GM12878 (cell line): ENCODE data around the gene MAD1L1. TPM values are rescaled to one million over a fixed set of nuclear protein-coding genes. Genes with fewer than 3 reads are reported as not detected.

ENCODE experiments used
- ATAC-seq: fragments of 200-7000 bp; cut with Tn5 transposase; 3 replicates; pipeline ENCODE4 v1.9.1; 2020; ENCODE audit warnings: mild to moderate bottlenecking, moderate library complexity
- BruUV-seq: library from RNA; stranded (reverse); fragments of 400-500 nt; replicated peaks from 2 replicates; lab custom pipeline; 2021; lab: Mats Ljungman, UMichigan
- CTCF ChIA-PET: fragments of 300-600 bp; sonication (Branson Sonifier 250); formaldehyde crosslinking; extraction: SDS; loops from one replicate; lab custom pipeline; 2021; ENCODE audit warnings: inconsistent platforms; lab: Yijun Ruan, JAX
- POLR2A ChIA-PET: fragments of 350-600 bp; formaldehyde crosslinking; extraction: SDS; loops from one replicate; lab custom pipeline; 2021; ENCODE audit warnings: inconsistent platforms; lab: Charles Lee
- RAD21 ChIA-PET: fragments of 300-600 bp; sonication (Branson Sonifier 250); formaldehyde crosslinking; loops from one replicate; lab custom pipeline; 2023; ENCODE audit warnings: antibody characterized with exemption; ENCODE audit not compliant: unreplicated experiment; lab: Charles Lee
- SMC1A ChIA-PET: fragments of 300-600 bp; sonication (Branson Sonifier 250); formaldehyde crosslinking; loops from one replicate; lab custom pipeline; 2023; ENCODE audit not compliant: unreplicated experiment, uncharacterized antibody; lab: Charles Lee
- DNase-seq: peaks from one replicate; pipeline ENCODE4 v3.0.0-alpha.2; 2011; ENCODE audit warnings: low read depth, low spot score
- FAIRE-seq: peaks from 3 replicates; lab custom pipeline; 2011; peaks lifted over from hg19 to GRCh38; lab: Jason Lieb, UNC
- H2AFZ ChIP-seq: 2 replicates; pipeline ENCODE4 v1.6.0; 2011; ENCODE audit warnings: low read depth, low read length, control low read depth; ENCODE audit not compliant: control insufficient read depth
- H3K27ac ChIP-seq: 2 replicates; pipeline ENCODE4 v1.5.1; 2011; ENCODE audit warnings: control low read depth; ENCODE audit not compliant: control insufficient read depth, insufficient read depth
- H3K27me3 ChIP-seq, 2 experiments: replicated peaks in 1 of 2; 2 replicates each; pipeline versions ENCODE4 v1.6.0 to v1.6.1; 2011; ENCODE audit warnings: low read length in 1 of 2; ENCODE audit not compliant: control insufficient read depth in 2 of 2, insufficient read depth in 2 of 2
- H3K36me3 ChIP-seq, 2 experiments: 2 replicates each; pipeline ENCODE4 v1.5.1; 2011; ENCODE audit warnings: low read length in 1 of 2; ENCODE audit not compliant: control insufficient read depth in 2 of 2, insufficient read depth in 2 of 2
- H3K4me1 ChIP-seq: 2 replicates; pipeline ENCODE4 v1.6.1; 2011; ENCODE audit warnings: mild to moderate bottlenecking, low read length, moderate library complexity, mixed read lengths; ENCODE audit not compliant: control insufficient read depth, insufficient read depth
- H3K4me2 ChIP-seq: 2 replicates; pipeline ENCODE4 v1.6.0; 2011; ENCODE audit warnings: control low read depth; ENCODE audit not compliant: control insufficient read depth, insufficient read depth
- H3K4me3 ChIP-seq: fragments of 200-600 bp; sonication (generic); 2 replicates; pipeline ENCODE4 v1.5.1; 2016
- H3K79me2 ChIP-seq: 2 replicates; pipeline ENCODE4 v1.6.0; 2011; ENCODE audit warnings: low read length; ENCODE audit not compliant: control insufficient read depth, insufficient read depth
- H3K9ac ChIP-seq: 2 replicates; pipeline ENCODE4 v1.8.0; 2011; ENCODE audit warnings: low read length, control low read depth, mixed read lengths; ENCODE audit not compliant: control insufficient read depth, insufficient read depth
- H3K9me3 ChIP-seq: replicated peaks from 3 replicates; pipeline ENCODE4 v1.5.1; 2011; ENCODE audit warnings: mild to moderate bottlenecking, low read length; ENCODE audit not compliant: control insufficient read depth, insufficient read depth
- H4K20me1 ChIP-seq: 2 replicates; pipeline ENCODE4 v1.6.0; 2011; ENCODE audit not compliant: control insufficient read depth, insufficient read depth
- BCL11A ChIP-seq: IDR thresholded peaks from 2 replicates; pipeline ENCODE4 v1.6.1; 2011; ENCODE audit warnings: low read depth, low read length
- CBX5 ChIP-seq: sonication (generic); IDR thresholded peaks from 2 replicates; pipeline ENCODE4 v1.6.1; 2016; ENCODE audit warnings: low read depth, moderate library complexity, mild to moderate bottlenecking, inconsistent platforms
- CEBPB ChIP-seq, 2 experiments: fragments of 150-350 bp in 1 of 2; IDR thresholded peaks; 2 replicates each; pipeline ENCODE4 v1.6.1; 2012 to 2014; ENCODE audit warnings: low read depth in 2 of 2, low read length in 2 of 2, borderline replicate concordance in 1 of 2, inconsistent platforms in 1 of 2
- DPF2 ChIP-seq: fragments of 450-650 bp; IDR thresholded peaks from 2 replicates; pipeline ENCODE4 v1.6.1; 2017; ENCODE audit warnings: mild to moderate bottlenecking
- IKZF2 ChIP-seq, 2 experiments: fragments of 450-650 bp; IDR thresholded peaks; 2 replicates each; pipeline ENCODE4 v1.6.1; 2017; ENCODE audit warnings: mild to moderate bottlenecking in 2 of 2, moderate library complexity in 2 of 2
- MYC ChIP-seq: IDR thresholded peaks from 2 replicates; pipeline ENCODE4 v1.6.1; 2011; ENCODE audit warnings: mild to moderate bottlenecking, low read length, moderate library complexity, inconsistent platforms; ENCODE audit not compliant: insufficient read depth, insufficient replicate concordance, insufficient read length, severe bottlenecking
- PML ChIP-seq: IDR thresholded peaks from 2 replicates; pipeline ENCODE4 v1.6.1; 2012; ENCODE audit warnings: low read length, inconsistent platforms
- ZBTB11 ChIP-seq: fragments of 450-650 bp; formaldehyde crosslinking; IDR thresholded peaks from 2 replicates; pipeline ENCODE4 v1.5.0; 2022; ENCODE audit warnings: mild to moderate bottlenecking, missing genetic modification characterization
- WGBS: methylation state at CpG from one replicate; pipeline ENCODE4 v1.1.6; 2016; ENCODE audit warnings: low lambda C conversion rate; ENCODE audit not compliant: insufficient replicate concordance, insufficient coverage; ENCODE audit errors: missing lambda C conversion rate; 5-methylcytosine and 5-hydroxymethylcytosine counted together
- in situ Hi-C: fragments of 300-500 bp; cut with MboI; formaldehyde crosslinking; loops from 9 replicates; pipeline ENCODE4 v1.14.3; 2018; ENCODE audit warnings: mixed read lengths
- intact Hi-C: fragments of 100-400 bp; cut with micrococcal nuclease; formaldehyde crosslinking; loops from one replicate; pipeline ENCODE4 v1.14.2; 2022; ENCODE audit not compliant: unreplicated experiment
- polyA plus RNA-seq, 11 experiments: library from polyadenylated mRNA; depleted of rRNA in 4 of 11; unstranded in 6 of 11; stranded (reverse) in 5 of 11; fragments of >200 nt; fragmentation: Nextera tagmentation in 4 of 11; fragmentation: Illumina TruSeq in 1 of 11; extraction: Ambion mirVana in 4 of 11; extraction: Trizol in 1 of 11; gene quantifications; 1 replicate in 1 of 11; 2 replicates in 10 of 11; pipeline versions ENCODE4 v1.2.1 to v1.2.3, GENCODE V29; 2011 to 2016; ENCODE audit warnings: inconsistent platforms in 2 of 11, missing spikeins in 2 of 11, low read depth in 1 of 11
- total RNA-seq, 4 experiments: library from RNA; depleted of rRNA in 3 of 4; stranded (reverse); fragments of >200 nt in 3 of 4; fragmentation: Illumina TruSeq in 1 of 4; extraction: Trizol in 1 of 4; gene quantifications; 2 replicates each; pipeline versions ENCODE4 v1.2.1 to v1.2.3, GENCODE V29; 2013 to 2021
- TF ChIP-seq, protein P1 (sequence below): fragments of 450-650 bp; IDR thresholded peaks from 2 replicates; pipeline ENCODE4 v1.6.1; 2017; ENCODE audit warnings: mild to moderate bottlenecking, moderate library complexity

MAD1L1 gene
- total and polyA plus RNA-seq, 10 of the 15 experiments (the other 5 are each of a cell fraction or from before 2014, with no cell fraction given): 2.2 to 76.8 (median 38.3) TPM

DNA sequence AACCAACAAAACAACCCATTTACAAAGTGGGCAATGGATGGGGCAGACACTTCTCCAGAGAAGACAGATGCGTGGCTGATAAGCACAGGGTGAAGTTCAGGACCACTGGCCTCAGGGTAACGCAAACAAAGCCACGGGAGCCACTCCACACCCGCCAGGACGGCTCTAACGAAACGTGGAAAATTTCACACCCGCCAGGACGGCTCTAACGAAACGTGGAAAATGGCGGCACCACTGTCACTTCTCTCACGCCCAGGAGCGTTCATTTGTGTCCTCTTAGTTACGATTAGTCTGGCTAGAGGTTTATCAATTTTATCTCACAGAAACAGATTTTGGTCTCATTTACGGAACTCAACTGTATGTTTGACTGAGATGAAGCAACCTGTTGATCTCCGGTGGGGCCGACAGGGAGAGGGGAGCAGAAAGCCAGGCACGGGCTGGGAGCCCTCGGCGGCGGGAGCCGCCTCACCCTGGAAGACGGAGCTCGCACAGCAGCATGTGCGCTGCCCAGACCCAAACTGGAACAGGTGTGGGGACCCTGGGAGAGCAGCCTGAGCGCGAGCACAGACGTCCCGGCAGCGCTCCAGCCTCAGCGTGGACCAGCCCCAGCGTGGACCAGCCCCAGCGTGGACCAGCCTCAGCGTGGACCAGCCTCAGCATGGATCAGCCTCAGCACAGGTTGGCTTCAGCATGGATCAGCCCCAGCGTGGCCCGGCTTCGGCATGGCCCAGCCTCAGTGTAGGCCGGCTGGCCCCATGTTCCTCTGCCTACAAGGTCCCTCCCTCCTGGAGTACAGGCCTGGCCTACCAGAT lies 243.5 kb downstream of the MAD1L1 start (continued):
- TF ChIP-seq, protein P1, sequence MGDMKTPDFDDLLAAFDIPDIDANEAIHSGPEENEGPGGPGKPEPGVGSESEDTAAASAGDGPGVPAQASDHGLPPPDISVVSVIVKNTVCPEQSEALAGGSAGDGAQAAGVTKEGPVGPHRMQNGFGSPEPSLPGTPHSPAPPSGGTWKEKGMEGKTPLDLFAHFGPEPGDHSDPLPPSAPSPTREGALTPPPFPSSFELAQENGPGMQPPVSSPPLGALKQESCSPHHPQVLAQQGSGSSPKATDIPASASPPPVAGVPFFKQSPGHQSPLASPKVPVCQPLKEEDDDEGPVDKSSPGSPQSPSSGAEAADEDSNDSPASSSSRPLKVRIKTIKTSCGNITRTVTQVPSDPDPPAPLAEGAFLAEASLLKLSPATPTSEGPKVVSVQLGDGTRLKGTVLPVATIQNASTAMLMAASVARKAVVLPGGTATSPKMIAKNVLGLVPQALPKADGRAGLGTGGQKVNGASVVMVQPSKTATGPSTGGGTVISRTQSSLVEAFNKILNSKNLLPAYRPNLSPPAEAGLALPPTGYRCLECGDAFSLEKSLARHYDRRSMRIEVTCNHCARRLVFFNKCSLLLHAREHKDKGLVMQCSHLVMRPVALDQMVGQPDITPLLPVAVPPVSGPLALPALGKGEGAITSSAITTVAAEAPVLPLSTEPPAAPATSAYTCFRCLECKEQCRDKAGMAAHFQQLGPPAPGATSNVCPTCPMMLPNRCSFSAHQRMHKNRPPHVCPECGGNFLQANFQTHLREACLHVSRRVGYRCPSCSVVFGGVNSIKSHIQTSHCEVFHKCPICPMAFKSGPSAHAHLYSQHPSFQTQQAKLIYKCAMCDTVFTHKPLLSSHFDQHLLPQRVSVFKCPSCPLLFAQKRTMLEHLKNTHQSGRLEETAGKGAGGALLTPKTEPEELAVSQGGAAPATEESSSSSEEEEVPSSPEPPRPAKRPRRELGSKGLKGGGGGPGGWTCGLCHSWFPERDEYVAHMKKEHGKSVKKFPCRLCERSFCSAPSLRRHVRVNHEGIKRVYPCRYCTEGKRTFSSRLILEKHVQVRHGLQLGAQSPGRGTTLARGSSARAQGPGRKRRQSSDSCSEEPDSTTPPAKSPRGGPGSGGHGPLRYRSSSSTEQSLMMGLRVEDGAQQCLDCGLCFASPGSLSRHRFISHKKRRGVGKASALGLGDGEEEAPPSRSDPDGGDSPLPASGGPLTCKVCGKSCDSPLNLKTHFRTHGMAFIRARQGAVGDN: no peak
- TF ChIP-seq, all 136 proteins: peak for 0

- H3K9me3 ChIP-seq: no peaks in the 10 kb centered on the region
- ATAC-seq: no peak
- ChIA-PET RAD21 (no interaction called here), SMC1A (no interaction called here), POLR2A (no interaction called here), CTCF (no interaction called here)
- no peaks in the 10 kb centered on the region for H4K20me1 ChIP-seq
- FAIRE-seq: no peak
- H3K9ac ChIP-seq: no peak overlapping the region
- no peak overlapping the region for H3K4me3 ChIP-seq
- no TSS peak for BruUV-seq
- over 99% methylated on average over 17 of the region's 17 CpGs for WGBS
- H3K27me3 ChIP-seq: no peaks in the 10 kb centered on the region
- H2AFZ ChIP-seq: no peak overlapping the region
- no peaks in the 10 kb centered on the region for H3K79me2 ChIP-seq
- H3K36me3 ChIP-seq: peaks cover 0 to 2% of the 10 kb centered on the region in 2 experiments; a peak in 2 of 4 replicates
- H3K4me2 ChIP-seq: no peak overlapping the region
- intact Hi-C loops (no loop called here), in situ Hi-C loops (no loop called here)
- H3K27ac ChIP-seq: no peak overlapping the region
- H3K4me1 ChIP-seq: no peaks in the 10 kb centered on the region
- DNase-seq: no peak
- TF ChIP-seq CEBPB (IDR thresholded peaks at IDR 0.05; ENCODE audit: borderline replicate concordance in 1 of 2, low read depth in 2 of 2, low read length in 2 of 2): no peak
- no peak for TF ChIP-seq BCL11A
- no peak for TF ChIP-seq DPF2
- TF ChIP-seq PML: no peak
- no peak for TF ChIP-seq IKZF2 (IDR thresholded peaks at IDR 0.05)
- no peak for TF ChIP-seq CBX5
- no peak for TF ChIP-seq ZBTB11 (CRISPR knock-in tag)
- no peak for TF ChIP-seq MYC
These were observed 244.2 kb downstream of the MAD1L1 start for GRCh38 chr7:1988533-1988930.
